ENCODE results near the gene PSMG3. TPM values are rescaled to one million over a fixed set of nuclear protein-coding genes. Genes with fewer than 3 reads are reported as not detected.

PSMG3 gene
- total RNA-seq, 5 donors from 2014 or later (not counting 1 experiment from before 2014, with no cell fraction given): 17.6 to 28.5 (median 20.6) TPM

DNA sequence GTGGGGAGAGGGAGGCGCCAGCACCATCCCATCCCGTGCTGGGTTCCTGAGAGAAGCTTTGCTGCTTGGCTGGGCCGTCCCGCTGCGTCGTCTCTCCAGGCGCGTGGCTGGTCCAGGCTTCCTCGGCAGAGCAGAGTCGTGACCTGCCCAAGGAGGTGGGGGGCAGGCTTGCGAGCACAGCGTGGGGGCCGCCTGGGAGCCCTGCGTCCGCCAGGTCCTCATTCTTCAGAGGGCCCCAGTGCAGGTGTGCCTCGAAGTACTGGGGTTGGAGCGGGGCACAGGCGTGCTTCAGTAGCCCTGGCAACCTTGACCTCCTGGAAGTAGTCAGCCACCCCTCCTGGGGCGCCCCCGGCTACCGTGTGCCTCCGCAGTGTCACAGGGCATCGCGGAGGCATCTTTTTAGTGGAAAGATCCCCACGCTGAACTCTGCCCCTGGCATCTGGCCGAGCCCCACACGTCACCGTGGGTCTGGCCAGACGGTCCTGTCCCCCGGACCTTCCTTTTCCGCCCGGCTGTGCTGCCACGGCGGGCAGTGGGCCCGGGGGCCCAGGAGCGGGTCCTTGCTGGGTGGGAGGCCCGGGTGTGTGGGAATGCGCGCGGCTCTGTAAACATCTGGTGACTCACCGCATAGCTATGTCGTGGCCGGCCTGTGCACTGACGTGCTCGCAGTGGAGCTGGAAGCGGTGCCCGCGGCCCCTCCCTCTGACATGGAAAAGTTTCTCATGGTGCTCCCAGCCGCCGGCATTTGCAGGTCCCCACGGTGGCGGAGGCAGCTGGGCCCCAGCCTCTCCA is 32.9 kb downstream of the PSMG3 start:
- Histone ChIP-seq H3K27me3 (replicated peaks in 1 of 2; ENCODE audit: control insufficient read depth in 2 of 2, extremely low read depth in 1 of 2, insufficient read depth in 2 of 2, low read length in 1 of 2) (no peaks in the 10 kb centered on the region), H3K27ac (ENCODE audit: low read length) (no peak overlapping the region), H3K4me3 (ENCODE audit: control insufficient read depth in 1 of 2, extremely low read depth in 1 of 2, low read length in 1 of 2) (no peak overlapping the region), H3K36me3 (ENCODE audit: control insufficient read depth in 2 of 2, extremely low read depth in 1 of 2, insufficient read depth in 1 of 2, low read length in 1 of 2) (peaks cover 18 to 39% of the 10 kb centered on the region in 2 donors), H3K4me1 (ENCODE audit: control insufficient read depth in 1 of 2, extremely low read depth in 1 of 2, insufficient read depth in 2 of 2, low read length in 2 of 2) (peaks cover 7 to 42% of the 10 kb centered on the region in 2 experiments), H3K9me3 (no peaks in the 10 kb centered on the region)
- ChIA-PET POLR2A (no interaction called here), CTCF (no interaction called here)
- ATAC-seq (replicated peaks in 1 of 4) (no peak), DNase-seq (no peak)
- H3K36me3 Mint-ChIP-seq: peaks cover 6% of the 10 kb centered on the region
- no peaks in the 10 kb centered on the region for H3K9me3 Mint-ChIP-seq
- no peaks in the 10 kb centered on the region for H3K27me3 Mint-ChIP-seq
- H3K4me1 Mint-ChIP-seq: peaks cover 20 to 34% (median 32%) of the 10 kb centered on the region in 3 donors
- H3K27ac Mint-ChIP-seq: peak overlapping the region in 1 of 2 donors; percentile 34
- WGBS (ENCODE audit: insufficient coverage): 91% methylated on average over 47 of the region's 52 CpGs
- H3K4me3 Mint-ChIP-seq: no peak overlapping the region

DNA sequence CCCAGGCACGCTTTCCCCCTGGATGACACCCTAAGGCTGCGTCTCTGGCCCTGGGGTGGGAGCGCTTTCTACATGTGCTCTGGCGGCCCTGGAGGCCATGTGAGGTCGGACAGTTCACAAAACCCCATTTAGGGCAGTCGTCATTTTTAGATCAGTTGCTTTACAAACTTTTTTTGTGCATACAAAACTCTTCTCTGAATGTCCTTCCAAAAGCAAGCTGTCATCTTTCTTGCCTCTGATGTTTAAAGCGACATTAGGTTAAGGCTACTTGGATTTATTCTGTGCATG is 33.4 kb downstream of the PSMG3 start:
- H3K4me3 ChIP-seq (ENCODE audit: control insufficient read depth in 1 of 2, extremely low read depth in 1 of 2, low read length in 1 of 2): no peak overlapping the region
- no peaks in the 10 kb centered on the region for H3K27me3 ChIP-seq (replicated peaks in 1 of 2; ENCODE audit: control insufficient read depth in 2 of 2, extremely low read depth in 1 of 2, insufficient read depth in 2 of 2, low read length in 1 of 2)
- peak overlapping the region in 1 of 2 donors; percentile 34 for H3K27ac Mint-ChIP-seq
- no peak for DNase-seq
- H3K36me3 Mint-ChIP-seq: peaks cover 6% of the 10 kb centered on the region
- H3K4me3 Mint-ChIP-seq: no peak overlapping the region
- H3K27ac ChIP-seq (ENCODE audit: low read length): no peak overlapping the region
- H3K9me3 Mint-ChIP-seq: no peaks in the 10 kb centered on the region
- no peaks in the 10 kb centered on the region for H3K9me3 ChIP-seq
- no peak for ATAC-seq (replicated peaks in 1 of 4)
- peaks cover 18 to 34% of the 10 kb centered on the region in 2 donors for H3K36me3 ChIP-seq (ENCODE audit: control insufficient read depth in 2 of 2, extremely low read depth in 1 of 2, insufficient read depth in 1 of 2, low read length in 1 of 2)
- POLR2A ChIA-PET: no interaction called here
- H3K4me1 ChIP-seq (ENCODE audit: control insufficient read depth in 1 of 2, extremely low read depth in 1 of 2, insufficient read depth in 2 of 2, low read length in 2 of 2): peaks cover 11 to 47% of the 10 kb centered on the region in 2 experiments
- 93% methylated on average over 2 of the region's 7 CpGs for WGBS (ENCODE audit: insufficient coverage)
- no peaks in the 10 kb centered on the region for H3K27me3 Mint-ChIP-seq
- CTCF ChIA-PET: no interaction called here
- H3K4me1 Mint-ChIP-seq: peaks cover 25 to 39% (median 36%) of the 10 kb centered on the region in 3 donors

DNA sequence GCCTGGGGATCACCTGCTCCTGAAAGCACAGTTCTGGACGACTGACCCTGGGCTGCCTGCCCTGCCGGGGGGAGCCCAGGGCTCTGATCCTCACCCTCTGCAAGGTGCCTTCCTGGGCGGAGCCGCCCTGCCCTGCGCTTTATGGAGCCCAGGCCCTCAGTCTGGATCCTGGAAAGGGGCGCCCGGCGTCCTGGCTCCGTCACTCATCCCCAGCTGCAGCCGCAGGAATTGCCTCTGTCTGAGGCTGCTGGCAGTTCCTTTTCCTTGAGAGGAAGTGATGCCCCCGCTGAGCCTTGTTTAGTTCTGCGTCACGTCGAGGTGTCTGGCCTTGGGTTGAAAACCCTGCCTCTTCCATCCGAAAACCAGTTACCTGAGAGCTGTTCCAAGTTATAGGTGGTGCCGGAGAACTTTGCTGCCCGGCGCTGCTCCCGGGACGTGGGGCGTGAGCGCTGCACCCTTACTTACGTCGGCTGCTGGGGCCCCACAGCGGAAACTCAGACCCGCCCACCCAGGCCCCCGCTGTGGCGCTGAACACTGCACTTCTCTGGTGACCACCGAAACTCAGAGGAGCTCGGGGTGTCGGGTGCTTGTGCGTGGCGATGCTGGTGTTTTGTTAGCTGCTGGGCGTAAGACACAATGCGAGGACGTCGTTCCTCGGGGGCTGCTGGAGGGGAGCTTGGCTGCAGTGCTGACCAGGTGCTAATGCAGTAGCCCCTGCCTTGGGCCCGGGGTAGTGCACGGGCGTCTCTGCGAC is 34.0 kb downstream of the PSMG3 start:
- Histone ChIP-seq H3K9me3 (no peaks in the 10 kb centered on the region), H3K4me3 (ENCODE audit: control insufficient read depth in 1 of 2, extremely low read depth in 1 of 2, low read length in 1 of 2) (no peak overlapping the region), H3K27ac (ENCODE audit: low read length) (no peak overlapping the region), H3K36me3 (ENCODE audit: control insufficient read depth in 2 of 2, extremely low read depth in 1 of 2, insufficient read depth in 1 of 2, low read length in 1 of 2) (peaks cover 13 to 30% of the 10 kb centered on the region in 2 donors), H3K4me1 (ENCODE audit: control insufficient read depth in 1 of 2, extremely low read depth in 1 of 2, insufficient read depth in 2 of 2, low read length in 2 of 2) (peaks cover 11 to 49% of the 10 kb centered on the region in 2 experiments), H3K27me3 (replicated peaks in 1 of 2; ENCODE audit: control insufficient read depth in 2 of 2, extremely low read depth in 1 of 2, insufficient read depth in 2 of 2, low read length in 1 of 2) (no peaks in the 10 kb centered on the region)
- Mint-ChIP-seq H3K4me3 (no peak overlapping the region), H3K36me3 (peaks cover 6% of the 10 kb centered on the region), H3K9me3 (no peaks in the 10 kb centered on the region), H3K4me1 (peaks cover 26 to 39% (median 37%) of the 10 kb centered on the region in 3 donors), H3K27me3 (no peaks in the 10 kb centered on the region), H3K27ac (peak overlapping the region in 1 of 2 donors; percentile 34)
- ATAC-seq (replicated peaks in 1 of 4) (no peak), DNase-seq (no peak)
- ChIA-PET POLR2A (no interaction called here), CTCF (no interaction called here)
- 89% methylated on average over 37 of the region's 42 CpGs for WGBS (ENCODE audit: insufficient coverage)

DNA sequence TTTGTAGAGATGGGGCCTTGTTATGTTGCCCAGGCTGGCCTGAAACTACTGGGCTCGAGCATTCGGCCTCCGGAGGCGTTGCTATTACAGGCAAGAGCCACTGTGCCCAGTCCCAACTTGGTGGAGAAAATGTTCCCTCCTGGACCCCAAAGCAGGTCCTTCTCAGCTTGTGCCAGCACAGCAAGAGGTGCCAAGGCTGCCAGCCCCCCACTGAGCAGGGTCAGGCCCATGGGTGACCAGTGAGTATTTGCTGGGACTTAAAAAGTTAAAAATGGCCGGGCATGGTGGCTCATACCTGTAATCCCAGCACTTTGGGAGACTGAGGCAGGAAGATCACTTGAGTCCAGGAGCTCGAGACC is 34.8 kb downstream of the PSMG3 start:
- DNase-seq (no peak), ATAC-seq (replicated peaks in 1 of 4) (no peak)
- Histone ChIP-seq H3K4me1 (ENCODE audit: control insufficient read depth in 1 of 2, extremely low read depth in 1 of 2, insufficient read depth in 2 of 2, low read length in 2 of 2) (peaks cover 11 to 52% of the 10 kb centered on the region in 2 experiments), H3K27me3 (replicated peaks in 1 of 2; ENCODE audit: control insufficient read depth in 2 of 2, extremely low read depth in 1 of 2, insufficient read depth in 2 of 2, low read length in 1 of 2) (no peaks in the 10 kb centered on the region), H3K9me3 (no peaks in the 10 kb centered on the region), H3K27ac (ENCODE audit: low read length) (no peak overlapping the region), H3K36me3 (ENCODE audit: control insufficient read depth in 2 of 2, extremely low read depth in 1 of 2, insufficient read depth in 1 of 2, low read length in 1 of 2) (peaks cover 7 to 24% of the 10 kb centered on the region in 2 donors), H3K4me3 (ENCODE audit: control insufficient read depth in 1 of 2, extremely low read depth in 1 of 2, low read length in 1 of 2) (no peak overlapping the region)
- no peak overlapping the region for H3K4me3 Mint-ChIP-seq
- POLR2A ChIA-PET: interaction anchor here in 1 of 2 donors (0.6 kb wide), 1 partner anchor 9 kb away, joined by 7 read pairs; no protein-coding TSS in a partner anchor
- H3K9me3 Mint-ChIP-seq: no peaks in the 10 kb centered on the region
- H3K36me3 Mint-ChIP-seq: peaks cover 6% of the 10 kb centered on the region
- no peak overlapping the region for H3K27ac Mint-ChIP-seq
- H3K27me3 Mint-ChIP-seq: no peaks in the 10 kb centered on the region
- peaks cover 26 to 39% (median 37%) of the 10 kb centered on the region in 3 donors for H3K4me1 Mint-ChIP-seq
- WGBS (ENCODE audit: insufficient coverage): 89% methylated on average over 3 of the region's 6 CpGs
- CTCF ChIA-PET: no interaction called here

DNA sequence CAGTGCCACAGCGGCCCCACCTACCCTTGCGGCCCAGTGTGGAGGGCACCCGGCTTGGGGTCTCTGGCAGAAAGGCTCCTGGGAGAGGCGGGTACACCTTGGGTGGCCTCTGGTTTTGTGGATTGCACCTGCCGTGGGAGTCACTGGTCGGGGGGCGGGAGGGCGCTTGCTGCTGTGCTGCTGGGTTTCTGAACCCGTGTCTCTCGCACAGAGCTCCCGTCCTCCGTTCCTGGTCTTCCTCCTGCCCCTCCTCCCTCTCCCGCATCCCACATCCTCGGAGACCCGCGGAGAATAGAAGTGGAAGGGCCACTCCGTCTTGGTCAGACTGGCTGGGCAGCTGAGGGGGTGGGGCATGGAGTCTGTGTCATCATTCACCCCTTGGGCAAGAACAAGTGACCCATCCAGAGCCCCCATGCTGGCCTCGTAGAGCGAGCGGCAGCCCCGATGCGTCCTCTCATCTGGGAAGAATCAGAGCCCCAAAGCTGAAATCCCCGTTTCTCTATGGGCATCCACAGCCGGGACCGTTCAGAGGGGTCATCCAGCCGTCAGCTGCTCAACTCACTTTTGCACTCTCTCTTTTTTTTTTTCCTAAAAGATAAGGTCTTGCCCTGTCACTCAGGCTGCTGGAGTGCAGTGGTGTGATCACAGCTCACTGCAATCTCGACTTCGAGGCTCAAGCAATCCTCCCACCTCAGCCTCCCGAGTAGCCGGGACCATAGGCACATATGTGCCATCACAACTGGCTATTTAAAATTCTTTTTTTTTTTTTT is 35.3 kb downstream of the PSMG3 start:
- WGBS (ENCODE audit: insufficient coverage): 88% methylated on average over 19 of the region's 30 CpGs
- ATAC-seq (replicated peaks in 1 of 4): no peak
- CTCF ChIA-PET: no interaction called here
- Histone ChIP-seq H3K27ac (ENCODE audit: low read length) (no peak overlapping the region), H3K36me3 (ENCODE audit: control insufficient read depth in 2 of 2, extremely low read depth in 1 of 2, insufficient read depth in 1 of 2, low read length in 1 of 2) (peaks cover 7 to 19% of the 10 kb centered on the region in 2 donors), H3K9me3 (no peaks in the 10 kb centered on the region), H3K4me1 (ENCODE audit: control insufficient read depth in 1 of 2, extremely low read depth in 1 of 2, insufficient read depth in 2 of 2, low read length in 2 of 2) (peaks cover 11 to 58% of the 10 kb centered on the region in 2 experiments), H3K4me3 (ENCODE audit: control insufficient read depth in 1 of 2, extremely low read depth in 1 of 2, low read length in 1 of 2) (no peak overlapping the region), H3K27me3 (replicated peaks in 1 of 2; ENCODE audit: control insufficient read depth in 2 of 2, extremely low read depth in 1 of 2, insufficient read depth in 2 of 2, low read length in 1 of 2) (peaks cover 0 to 1% of the 10 kb centered on the region in 2 experiments)
- H3K27ac Mint-ChIP-seq: peak overlapping the region; percentile 23 to 89
- no peak overlapping the region for H3K4me3 Mint-ChIP-seq
- no peak for DNase-seq
- POLR2A ChIA-PET: interaction anchor here in 1 of 2 donors (0.6 kb wide), 1 partner anchor 9 kb away, joined by 7 read pairs; no protein-coding TSS in a partner anchor
- H3K4me1 Mint-ChIP-seq: peaks cover 26 to 40% (median 37%) of the 10 kb centered on the region in 3 donors
- H3K27me3 Mint-ChIP-seq: no peaks in the 10 kb centered on the region
- peaks cover 6% of the 10 kb centered on the region for H3K36me3 Mint-ChIP-seq
- H3K9me3 Mint-ChIP-seq: no peaks in the 10 kb centered on the region
